ENCODE data around the gene PCDH9.

PCDH9 gene

GRCh38 chr13:66958611-66959010 is 271.5 kb downstream of the PCDH9 start:
- no peak for DNase-seq

- DNase-seq = no peak
Measured at GRCh38 chr13:66952507-66952906, 277.6 kb downstream of the PCDH9 start.

GRCh38 chr13:66951426-66951825 is 278.7 kb downstream of the PCDH9 start:
- DNase-seq = no peak

- no peak for DNase-seq
Measured at GRCh38 chr13:66950666-66951065, 279.5 kb downstream of the PCDH9 start.

GRCh38 chr13:66948910-66949309 is 281.2 kb downstream of the PCDH9 start:
- DNase-seq = no peak

GRCh38 chr13:66943530-66943929 is 286.6 kb downstream of the PCDH9 start:
- no peak for DNase-seq

- no peak for DNase-seq
Measured at GRCh38 chr13:66940113-66940512, 290.0 kb downstream of the PCDH9 start.

- no peak for DNase-seq
Measured at GRCh38 chr13:66937423-66937822, 292.7 kb downstream of the PCDH9 start.

GRCh38 chr13:66933994-66934393 is 296.1 kb downstream of the PCDH9 start:
- DNase-seq = no peak

GRCh38 chr13:66933527-66933926 is 296.6 kb downstream of the PCDH9 start:
- no peak for DNase-seq

- no peak for DNase-seq
Measured at GRCh38 chr13:66927562-66927961, 302.6 kb downstream of the PCDH9 start.

- no peak for DNase-seq
Measured at GRCh38 chr13:66926851-66927524, 303.1 kb downstream of the PCDH9 start.

GRCh38 chr13:66926200-66926850 is 303.8 kb downstream of the PCDH9 start:
- DNase-seq = no peak

GRCh38 chr13:66922444-66922843 is 307.7 kb downstream of the PCDH9 start:
- no peak for DNase-seq

GRCh38 chr13:66921437-66921836 is 308.7 kb downstream of the PCDH9 start:
- no peak for DNase-seq

GRCh38 chr13:66915596-66916185 is 314.4 kb downstream of the PCDH9 start:
- no peak for DNase-seq

GRCh38 chr13:66914155-66914554 is 316.0 kb downstream of the PCDH9 start:
- no peak for DNase-seq

GRCh38 chr13:66911411-66911939 is 318.7 kb downstream of the PCDH9 start:
- DNase-seq = no peak

- no peak for DNase-seq
Measured at GRCh38 chr13:66899955-66900354, 330.2 kb downstream of the PCDH9 start.

GRCh38 chr13:66896933-66897332 is 333.2 kb downstream of the PCDH9 start:
- no peak for DNase-seq

GRCh38 chr13:66895780-66896179 is 334.4 kb downstream of the PCDH9 start:
- DNase-seq = no peak

- no peak for DNase-seq
Measured at GRCh38 chr13:66895320-66895719, 334.8 kb downstream of the PCDH9 start.

- DNase-seq = no peak
Measured at GRCh38 chr13:66888698-66889097, 341.4 kb downstream of the PCDH9 start.

GRCh38 chr13:66887088-66887487 is 343.0 kb downstream of the PCDH9 start:
- no peak for DNase-seq

Data from activated gamma-delta T cell (primary cell).